ENCODE measurements around the gene SBNO1.
A peak's percentile ranks its signal among the peaks of the same experiment; 100 is the strongest.
"Not testable (repeated sequence)": the region's sequence is repeated elsewhere in the genome, so short reads cannot be mapped to it uniquely, and the experiment has no call there.

The SBNO1 gene

GRCh38 chr12:123388177-123388950, 23.7 kb upstream of the SBNO1 start:
- DNase-seq = peak; percentile 80 to 95 (median 90)

DNA sequence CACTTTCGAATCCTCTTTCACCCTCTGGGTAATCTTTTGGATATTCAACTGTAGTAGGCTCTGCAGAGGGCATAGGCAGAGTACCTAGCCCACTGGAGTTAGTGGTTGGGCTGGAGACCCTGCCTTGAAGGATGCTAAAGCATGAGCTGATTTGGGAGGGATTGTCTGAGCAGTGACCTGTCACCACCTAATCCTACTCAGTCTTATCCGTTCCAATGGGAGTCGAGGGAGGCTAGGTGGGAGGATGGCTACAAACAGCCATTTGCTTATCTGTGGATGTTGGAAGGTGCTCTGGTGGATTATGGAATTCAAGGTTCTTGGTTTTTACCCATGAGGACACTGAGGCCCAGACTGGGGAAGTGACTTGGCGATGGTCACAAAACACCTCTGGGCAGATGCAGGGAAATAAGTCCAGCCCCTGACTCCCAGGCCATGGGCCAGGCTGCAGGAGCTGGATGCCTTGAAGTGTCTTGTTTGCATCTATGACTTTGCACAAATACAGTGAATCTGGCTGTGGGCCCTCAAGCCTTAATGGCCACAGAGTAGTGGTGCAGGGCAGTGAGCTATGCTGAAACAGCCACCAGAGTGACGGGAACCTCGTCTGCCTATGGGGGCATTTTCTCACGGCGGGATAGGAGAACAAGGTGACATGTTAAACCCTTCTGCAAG, 23.0 kb upstream of the SBNO1 start:
- peak in 3 of 4 experiments; percentile 36 to 47 (median 45) for DNase-seq

- DNase-seq = not testable (repeated sequence)
Observed at GRCh38 chr12:123385536-123385935, 20.9 kb upstream of the SBNO1 start.

GRCh38 chr12:123384994-123385376, 20.3 kb upstream of the SBNO1 start:
- no peak for DNase-seq

GRCh38 chr12:123384318-123384993, 19.8 kb upstream of the SBNO1 start:
- DNase-seq = peak in 3 of 4 experiments; percentile 20 to 51 (median 27)

- no peak for DNase-seq
Observed at GRCh38 chr12:123382684-123383083, 18.0 kb upstream of the SBNO1 start.

GRCh38 chr12:123379391-123379790, 14.7 kb upstream of the SBNO1 start:
- no peak for DNase-seq

DNA sequence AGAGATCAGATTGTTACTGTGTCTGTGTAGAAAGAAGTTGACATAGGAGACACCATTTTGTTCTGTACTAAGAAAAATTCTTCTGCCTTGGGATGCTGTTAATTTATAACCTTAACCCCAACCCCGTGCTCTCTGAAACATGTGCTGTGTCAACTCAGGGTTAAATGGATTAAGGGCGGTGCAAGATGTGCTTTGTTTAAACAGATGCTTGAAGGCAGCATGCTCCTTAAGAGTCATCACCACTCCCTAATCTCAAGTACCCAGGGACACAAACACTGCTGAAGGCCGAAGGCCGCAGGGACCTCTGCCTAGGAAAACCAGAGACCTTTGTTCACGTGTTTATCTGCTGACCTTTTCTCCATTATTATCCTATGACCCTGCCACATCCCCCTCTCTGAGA, 7.8 kb upstream of the SBNO1 start:
- DNase-seq = not testable (repeated sequence)

DNA sequence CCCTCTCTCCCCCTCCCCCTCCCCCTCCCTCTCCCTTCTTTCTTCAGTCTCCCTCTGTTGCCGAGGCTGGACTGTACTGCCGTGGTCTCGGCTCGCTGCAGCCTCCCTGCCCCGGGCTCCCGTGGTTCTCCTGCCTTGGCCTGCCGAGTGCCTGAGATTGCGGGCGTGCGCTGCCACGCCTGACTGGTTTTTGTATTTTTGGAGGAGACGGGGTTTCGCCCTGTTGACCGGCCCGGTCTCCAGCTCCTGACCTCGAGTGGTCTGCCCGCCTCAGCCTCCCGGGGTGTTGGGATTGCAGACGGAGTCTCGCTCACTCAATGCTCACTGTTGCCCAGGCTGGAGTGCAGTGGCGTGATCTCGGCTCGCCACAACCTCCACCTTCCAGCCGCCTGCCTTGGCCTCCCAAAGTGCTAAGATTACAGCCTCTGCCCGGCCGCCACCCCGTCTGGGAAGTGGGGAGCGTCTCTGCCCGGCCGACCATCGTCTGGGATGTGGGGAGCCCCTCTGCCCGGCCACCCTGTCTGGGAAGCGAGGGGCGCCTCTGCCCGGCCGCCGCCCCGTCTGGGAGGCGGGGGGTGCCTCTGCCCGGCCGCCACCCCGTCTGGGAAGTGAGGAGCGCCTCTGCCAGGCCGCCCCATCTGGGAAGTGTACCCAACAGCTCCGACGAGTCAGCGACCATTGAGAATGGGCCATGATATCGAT, 7.2 kb upstream of the SBNO1 start:
- DNase-seq = not testable (repeated sequence)

DNA sequence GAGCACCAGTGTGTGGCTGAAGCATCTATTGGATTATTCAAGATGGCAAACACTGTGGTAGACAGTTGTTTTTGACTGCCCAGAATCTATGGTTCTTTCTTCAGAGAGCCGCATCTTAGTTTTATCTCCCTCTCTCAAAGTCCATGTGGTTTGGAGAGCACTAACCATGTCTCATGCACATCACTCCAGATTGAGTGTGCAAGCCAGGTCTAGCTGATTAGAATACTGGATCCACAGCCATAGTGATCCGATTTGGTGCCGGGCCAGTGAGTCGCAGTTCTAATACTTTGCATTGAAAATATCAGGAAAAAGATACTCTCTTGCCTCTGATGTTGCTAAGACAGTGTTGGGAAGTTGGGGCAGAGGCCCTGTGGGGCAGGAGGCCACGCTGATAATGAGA, 4.6 kb upstream of the SBNO1 start:
- no peak for DNase-seq

GRCh38 chr12:123368431-123368830, 3.8 kb upstream of the SBNO1 start:
- not testable (repeated sequence) for DNase-seq

DNA sequence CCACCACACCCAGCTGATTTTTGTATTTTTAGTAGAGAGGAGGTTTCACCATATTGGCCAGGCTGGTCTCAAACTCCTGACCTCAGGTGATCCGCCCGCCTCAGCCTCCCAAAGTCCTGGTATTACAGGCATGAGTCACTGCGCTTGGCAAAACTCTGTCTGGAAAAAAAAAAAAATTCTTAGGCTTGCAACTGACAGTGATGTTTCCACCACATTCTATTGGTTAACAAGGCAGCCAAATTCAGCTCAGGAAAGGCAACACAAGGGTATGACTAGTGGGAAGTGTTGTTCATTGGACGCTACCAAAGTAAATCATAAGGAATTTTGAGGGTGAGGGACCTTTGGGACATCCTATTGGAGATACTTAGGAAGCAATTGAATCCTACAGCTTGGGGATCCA, 2.9 kb upstream of the SBNO1 start:
- no peak for DNase-seq

GRCh38 chr12:123365025-123365917, 624 bp upstream of the SBNO1 start:
- DNase-seq = peak; percentile 98 to 100 (median 99)

- DNase-seq = peak; percentile 22 to 67 (median 46)
Observed at GRCh38 chr12:123363740-123364531, 711 bp downstream of the SBNO1 start.

GRCh38 chr12:123363390-123363739, 1.3 kb downstream of the SBNO1 start:
- DNase-seq = peak; percentile 5 to 46 (median 42)

- DNase-seq = no peak
Observed at GRCh38 chr12:123358035-123358434, 6.6 kb downstream of the SBNO1 start.

DNA sequence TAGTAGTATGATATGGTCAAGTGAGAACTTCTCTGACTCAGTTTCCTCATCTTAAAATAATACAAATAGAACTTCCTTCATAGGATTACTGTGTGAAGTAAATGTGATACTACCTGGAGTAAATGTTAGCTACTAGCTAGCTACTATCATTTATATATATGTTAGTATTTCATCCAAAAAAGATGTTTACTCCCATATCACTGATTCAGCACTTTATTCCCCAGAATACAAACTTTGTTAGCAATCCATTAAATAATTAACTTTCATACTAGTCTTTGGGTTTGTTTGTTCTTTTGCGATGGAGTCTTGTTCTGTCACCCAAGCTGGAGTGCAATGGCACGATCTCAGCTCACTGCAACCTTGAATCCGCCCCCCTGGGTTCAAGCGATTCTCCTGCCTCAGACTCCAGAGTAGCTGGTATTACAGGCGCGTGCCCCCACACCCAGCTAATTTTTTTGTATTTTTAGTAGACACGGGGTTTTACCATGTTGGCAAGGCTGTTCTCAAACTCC, 8.4 kb downstream of the SBNO1 start:
- no peak for DNase-seq

- no peak for DNase-seq
Observed at GRCh38 chr12:123354600-123354999, 10.0 kb downstream of the SBNO1 start.

- no peak for DNase-seq
Observed at GRCh38 chr12:123351349-123351748, 13.3 kb downstream of the SBNO1 start.

- DNase-seq = peak in 3 of 4 experiments; percentile 9 to 48 (median 38)
Observed at GRCh38 chr12:123346946-123347345, 17.7 kb downstream of the SBNO1 start.

- DNase-seq = no peak
Observed at GRCh38 chr12:123344086-123344485, 20.6 kb downstream of the SBNO1 start.
